ENCODE results near the gene KIRREL2. TPM values are rescaled to one million over a fixed set of nuclear protein-coding genes. Genes with fewer than 3 reads are reported as not detected.

KIRREL2 gene
- total RNA-seq, 1 experiment from 2014 or later = 5.0 TPM

GRCh38 chr19:35913589-35913988 lies 56.9 kb downstream of the KIRREL2 start:
- in situ Hi-C loops (cut with HindIII; ENCODE audit: low pct_unique_long_range_greater_than_20kb, low sequenced_read_pairs) (loop anchor here (10.0 kb wide), 1 partner anchor 59 kb away; the partner anchor contains the start of genes KIRREL2 and NPHS1), intact Hi-C loops (cut with micrococcal nuclease; ENCODE audit: unreplicated experiment) (no loop called here)
- CTCF ChIA-PET = no interaction called here
- DNase-seq (ENCODE audit: low read depth, low spot score) (no peak), ATAC-seq (no peak)
- no peak overlapping the region for H3K4me3 ChIP-seq (ENCODE audit: low read depth in 2 of 2, low read length in 2 of 2)
- TF ChIP-seq CTCF (IDR thresholded peaks at IDR 0.05) (no peak), POLR2AphosphoS5 (IDR thresholded peaks at IDR 0.05; ENCODE audit: low read depth, low read length) (no peak), REST (IDR thresholded peaks at IDR 0.05; ENCODE audit: insufficient read depth in 1 of 2, low read depth in 2 of 2, low read length in 1 of 2) (no peak), TCF7L2 (IDR thresholded peaks at IDR 0.05; ENCODE audit: low read depth, low read length) (no peak), SIN3A (IDR thresholded peaks at IDR 0.05; ENCODE audit: borderline replicate concordance, insufficient read depth, low read depth, low read length) (no peak)
- H3K36me3 ChIP-seq (ENCODE audit: control insufficient read depth, insufficient read depth, low read length) = no peaks in the 10 kb centered on the region
- H3K27me3 ChIP-seq (ENCODE audit: control insufficient read depth, insufficient read depth, low read length) = no peaks in the 10 kb centered on the region
- no peak overlapping the region for H3K27ac ChIP-seq (ENCODE audit: low read length)
- BruUV-seq (replicated peaks) = no TSS peak
- POLR2A ChIA-PET = no interaction called here
- H3K4me1 ChIP-seq (ENCODE audit: control insufficient read depth, insufficient read depth, low read length) = no peaks in the 10 kb centered on the region
- H3K9me3 ChIP-seq (ENCODE audit: control insufficient read depth, insufficient read depth, low read depth, low read length) = no peaks in the 10 kb centered on the region

- H3K27ac ChIP-seq (ENCODE audit: low read length) = no peak overlapping the region
- H3K36me3 ChIP-seq (ENCODE audit: control insufficient read depth, insufficient read depth, low read length) = no peaks in the 10 kb centered on the region
- ChIA-PET POLR2A (no interaction called here), CTCF (interaction anchor here (0.7 kb wide), 1 partner anchor 89 kb away, joined by 7 read pairs; no protein-coding TSS in a partner anchor)
- no peaks in the 10 kb centered on the region for H3K4me1 ChIP-seq (ENCODE audit: control insufficient read depth, insufficient read depth, low read length)
- ATAC-seq = no peak
- H3K27me3 ChIP-seq (ENCODE audit: control insufficient read depth, insufficient read depth, low read length) = no peaks in the 10 kb centered on the region
- TF ChIP-seq REST (IDR thresholded peaks at IDR 0.05; ENCODE audit: insufficient read depth in 1 of 2, low read depth in 2 of 2, low read length in 1 of 2) = no peak
- no peak for TF ChIP-seq POLR2AphosphoS5 (IDR thresholded peaks at IDR 0.05; ENCODE audit: low read depth, low read length)
- TF ChIP-seq CTCF (IDR thresholded peaks at IDR 0.05) = no peak
- no peak for TF ChIP-seq TCF7L2 (IDR thresholded peaks at IDR 0.05; ENCODE audit: low read depth, low read length)
- TF ChIP-seq SIN3A (IDR thresholded peaks at IDR 0.05; ENCODE audit: borderline replicate concordance, insufficient read depth, low read depth, low read length) = no peak
- H3K4me3 ChIP-seq (ENCODE audit: low read depth in 2 of 2, low read length in 2 of 2) = no peak overlapping the region
- in situ Hi-C loops (cut with HindIII; ENCODE audit: low pct_unique_long_range_greater_than_20kb, low sequenced_read_pairs) = loop anchor here (10.0 kb wide), 1 partner anchor 61 kb away; the partner anchor contains the start of genes KIRREL2 and NPHS1
- intact Hi-C loops (cut with micrococcal nuclease; ENCODE audit: unreplicated experiment) = no loop called here
- no peaks in the 10 kb centered on the region for H3K9me3 ChIP-seq (ENCODE audit: control insufficient read depth, insufficient read depth, low read depth, low read length)
- no TSS peak for BruUV-seq (replicated peaks)
- no peak for DNase-seq (ENCODE audit: low read depth, low spot score)
Observed at GRCh38 chr19:35915443-35915842, 58.7 kb downstream of the KIRREL2 start.
